OCI-LY3 (cell line): ENCODE measurements around the gene TMEM132D.

Source experiments
- H2AFZ ChIP-seq: fragments of 200-600, 300-600 bp; shearing (Covaris generic); 2 replicates; pipeline ENCODE4 v1.6.0; 2014; ENCODE audit warnings: antibody characterized with exemption, low read depth, low read length
- H3K27ac ChIP-seq: fragments of 200-600, 300-600 bp; sonication (generic); 2 replicates; pipeline ENCODE4 v1.5.1; 2014; ENCODE audit warnings: mild to moderate bottlenecking, low read length, moderate library complexity, mixed read lengths
- H3K27me3 ChIP-seq: fragments of 200-600, 300-600 bp; sonication (generic); 2 replicates; pipeline ENCODE4 v1.6.1; 2014; ENCODE audit warnings: low read depth, low read length, mixed read lengths
- H3K36me3 ChIP-seq: fragments of 200-600, 300-600 bp; sonication (generic); replicated peaks from 2 replicates; pipeline ENCODE3; 2014; ENCODE audit warnings: low read depth, low read length, mixed read lengths
- H3K4me1 ChIP-seq: fragments of 300-600, 200-600 bp; sonication (generic); 2 replicates; pipeline ENCODE4 v1.6.1; 2014; ENCODE audit warnings: low read length, mixed read lengths
- H3K4me2 ChIP-seq: fragments of 200-600, 300-600 bp; sonication (generic); 2 replicates; pipeline ENCODE4 v1.6.1; 2014; ENCODE audit warnings: low read length, mixed read lengths
- H3K4me3 ChIP-seq: fragments of 300-600, 200-600 bp; sonication (generic); 2 replicates; pipeline ENCODE4 v1.5.1; 2014; ENCODE audit warnings: antibody characterized with exemption, mild to moderate bottlenecking, low read length, moderate library complexity
- H3K79me2 ChIP-seq: fragments of 300-600, 200-600 bp; shearing (Covaris generic); 2 replicates; pipeline ENCODE4 v1.6.1; 2014; ENCODE audit warnings: mild to moderate bottlenecking, low read length, mixed read lengths
- H3K9ac ChIP-seq: fragments of 300-600, 200-600 bp; shearing (Covaris generic); 2 replicates; pipeline ENCODE4 v1.6.0; 2014; ENCODE audit warnings: mild to moderate bottlenecking, low read length, moderate library complexity
- H3K9me3 ChIP-seq: fragments of 200-600, 300-600 bp; shearing (Covaris generic); 2 replicates; pipeline ENCODE4 v1.6.1; 2014; ENCODE audit warnings: low read length, mixed read lengths; ENCODE audit not compliant: insufficient read depth
- H4K20me1 ChIP-seq: fragments of 200-600, 300-600 bp; sonication (generic); 2 replicates; pipeline ENCODE4 v1.6.1; 2016; ENCODE audit warnings: low read length, mixed read lengths; ENCODE audit not compliant: insufficient read depth
- CTCF ChIP-seq: fragments of 200-600, 300-600 bp; sonication (generic); IDR thresholded peaks from 2 replicates; pipeline ENCODE4 v1.5.1; 2014; ENCODE audit warnings: antibody characterized with exemption, low read length, low read depth
- EZH2phosphoT487 ChIP-seq: fragments of 200-600 bp; shearing (Covaris generic); IDR thresholded peaks from 2 replicates; pipeline ENCODE4 v1.6.1; 2018; ENCODE audit warnings: antibody characterized with exemption, mixed run types, low read depth

The TMEM132D gene

DNA sequence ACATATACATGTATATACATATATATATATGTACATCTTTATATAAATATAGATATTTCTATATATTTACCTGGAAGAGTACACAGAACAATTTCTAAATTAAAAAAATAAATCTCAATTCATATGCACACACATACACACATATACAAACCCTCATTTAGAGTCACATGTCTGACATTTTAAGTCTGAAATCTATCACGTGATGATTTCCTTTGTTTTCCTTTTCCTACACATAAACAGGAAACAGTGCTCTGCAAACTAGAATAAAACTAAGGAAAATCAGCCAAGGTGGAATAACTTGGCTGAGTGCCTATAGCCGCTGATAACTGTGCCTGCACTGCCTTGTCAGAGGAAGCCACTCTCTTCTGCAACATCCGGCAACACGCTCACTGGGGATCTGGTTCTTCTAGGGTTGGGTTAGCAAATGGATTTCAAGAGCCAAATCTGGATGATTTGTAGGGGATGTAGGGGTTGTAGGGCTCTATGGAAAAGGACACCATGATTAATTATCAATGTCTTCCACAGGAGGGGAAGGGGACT lies 480.7 kb downstream of the TMEM132D start:
- TF ChIP-seq CTCF (no peak), EZH2phosphoT487 (no peak)
- no peak overlapping the region for H3K27ac ChIP-seq
- no peak overlapping the region for H3K4me2 ChIP-seq
- H3K9ac ChIP-seq, result no peak overlapping the region
- H3K4me1 ChIP-seq, result no peaks in the 10 kb centered on the region
- no peaks in the 10 kb centered on the region for H3K27me3 ChIP-seq
- H2AFZ ChIP-seq, result no peak overlapping the region
- H3K79me2 ChIP-seq, result no peaks in the 10 kb centered on the region
- no peaks in the 10 kb centered on the region for H3K36me3 ChIP-seq
- no peak overlapping the region for H3K4me3 ChIP-seq
- H4K20me1 ChIP-seq, result no peaks in the 10 kb centered on the region
- H3K9me3 ChIP-seq, result no peaks in the 10 kb centered on the region

DNA sequence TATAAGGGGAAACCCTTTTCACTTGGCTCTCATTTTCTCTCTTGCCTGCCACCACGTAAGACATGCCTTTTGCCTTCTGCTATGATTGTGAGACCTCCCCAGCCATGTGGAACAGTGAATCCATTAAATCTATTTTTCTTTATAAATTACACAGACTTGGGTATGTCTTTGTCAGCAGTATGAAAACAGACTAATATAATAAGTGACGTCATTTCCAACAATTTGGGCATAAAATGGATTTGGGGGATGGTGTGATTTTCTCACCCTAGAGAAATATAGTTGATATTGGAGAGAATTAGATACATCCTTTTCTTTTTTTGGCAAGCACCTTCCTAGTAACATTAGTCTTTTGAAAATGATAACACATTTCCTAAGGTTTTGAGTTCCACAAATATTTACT lies 490.5 kb downstream of the TMEM132D start:
- no peaks in the 10 kb centered on the region for H3K4me1 ChIP-seq
- H4K20me1 ChIP-seq, result no peaks in the 10 kb centered on the region
- H3K79me2 ChIP-seq, result no peaks in the 10 kb centered on the region
- H3K9ac ChIP-seq, result no peak overlapping the region
- H3K27me3 ChIP-seq, result no peaks in the 10 kb centered on the region
- H3K36me3 ChIP-seq, result no peaks in the 10 kb centered on the region
- H3K4me2 ChIP-seq, result no peak overlapping the region
- H3K27ac ChIP-seq, result no peak overlapping the region
- no peaks in the 10 kb centered on the region for H3K9me3 ChIP-seq
- H2AFZ ChIP-seq, result no peak overlapping the region
- TF ChIP-seq CTCF (no peak), EZH2phosphoT487 (no peak)
- no peak overlapping the region for H3K4me3 ChIP-seq

GRCh38 chr12:129409281-129409680 lies 494.5 kb downstream of the TMEM132D start:
- Histone ChIP-seq H3K27me3 (no peaks in the 10 kb centered on the region), H3K9me3 (no peaks in the 10 kb centered on the region), H3K4me3 (no peak overlapping the region), H3K4me1 (no peaks in the 10 kb centered on the region), H3K27ac (no peak overlapping the region), H3K9ac (no peak overlapping the region), H3K36me3 (no peaks in the 10 kb centered on the region), H2AFZ (no peak overlapping the region), H3K4me2 (no peak overlapping the region), H4K20me1 (no peaks in the 10 kb centered on the region), H3K79me2 (no peaks in the 10 kb centered on the region)
- TF ChIP-seq CTCF (no peak), EZH2phosphoT487 (no peak)

GRCh38 chr12:129404556-129404955 lies 499.3 kb downstream of the TMEM132D start:
- TF ChIP-seq CTCF, result no peak
- no peak for TF ChIP-seq EZH2phosphoT487
- Histone ChIP-seq H3K27me3 (no peaks in the 10 kb centered on the region), H3K79me2 (no peaks in the 10 kb centered on the region), H3K9ac (no peak overlapping the region), H4K20me1 (no peaks in the 10 kb centered on the region), H3K9me3 (no peaks in the 10 kb centered on the region), H2AFZ (no peak overlapping the region), H3K4me1 (no peaks in the 10 kb centered on the region), H3K27ac (no peak overlapping the region), H3K4me3 (no peak overlapping the region), H3K36me3 (no peaks in the 10 kb centered on the region), H3K4me2 (no peak overlapping the region)
